ENCODE results near the gene ETS2. TPM values are rescaled to one million over a fixed set of nuclear protein-coding genes. Genes with fewer than 3 reads are reported as not detected.
A peak's percentile ranks its signal among the peaks of the same experiment; 100 is the strongest.

ETS2 gene
- total RNA-seq, 1 donor from 2014 or later, result 113 TPM

DNA sequence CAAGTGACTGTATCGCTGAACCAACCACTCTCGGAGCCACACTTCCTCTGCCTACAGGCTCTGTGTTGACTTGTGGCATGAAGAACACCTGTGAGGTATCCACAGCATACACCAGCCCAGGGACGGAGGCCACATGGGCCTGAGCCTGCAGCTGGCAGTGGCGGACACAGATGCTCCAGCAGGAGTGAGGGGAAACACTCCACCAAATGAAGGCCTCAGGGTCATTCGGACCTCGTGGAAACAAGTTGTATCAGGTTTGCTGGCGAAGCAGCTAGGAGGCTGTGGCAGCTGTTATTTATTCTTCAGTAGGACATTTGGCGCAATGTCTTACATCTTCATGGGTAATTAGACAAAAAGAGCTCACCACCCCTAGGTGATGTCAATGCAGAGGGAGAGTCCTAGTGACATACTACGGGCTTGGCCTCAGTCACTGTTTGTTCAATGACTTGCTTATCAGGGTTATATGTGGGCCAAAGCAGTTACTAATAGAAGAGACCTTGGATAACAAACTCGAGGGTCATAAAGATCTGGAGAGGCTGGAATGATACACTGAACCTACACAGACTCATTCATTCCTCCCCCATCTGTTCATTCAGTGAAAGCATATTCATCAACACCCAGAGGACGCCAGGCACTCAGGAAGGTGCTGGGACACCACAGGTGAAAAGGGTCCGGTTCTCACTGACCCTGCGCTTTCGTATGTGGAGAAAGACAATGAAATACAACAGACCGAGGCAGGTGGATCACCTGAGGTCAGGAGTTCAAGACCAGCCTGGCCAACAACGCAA, 11.6 kb upstream of the ETS2 start:
- TF ChIP-seq, protein P1, sequence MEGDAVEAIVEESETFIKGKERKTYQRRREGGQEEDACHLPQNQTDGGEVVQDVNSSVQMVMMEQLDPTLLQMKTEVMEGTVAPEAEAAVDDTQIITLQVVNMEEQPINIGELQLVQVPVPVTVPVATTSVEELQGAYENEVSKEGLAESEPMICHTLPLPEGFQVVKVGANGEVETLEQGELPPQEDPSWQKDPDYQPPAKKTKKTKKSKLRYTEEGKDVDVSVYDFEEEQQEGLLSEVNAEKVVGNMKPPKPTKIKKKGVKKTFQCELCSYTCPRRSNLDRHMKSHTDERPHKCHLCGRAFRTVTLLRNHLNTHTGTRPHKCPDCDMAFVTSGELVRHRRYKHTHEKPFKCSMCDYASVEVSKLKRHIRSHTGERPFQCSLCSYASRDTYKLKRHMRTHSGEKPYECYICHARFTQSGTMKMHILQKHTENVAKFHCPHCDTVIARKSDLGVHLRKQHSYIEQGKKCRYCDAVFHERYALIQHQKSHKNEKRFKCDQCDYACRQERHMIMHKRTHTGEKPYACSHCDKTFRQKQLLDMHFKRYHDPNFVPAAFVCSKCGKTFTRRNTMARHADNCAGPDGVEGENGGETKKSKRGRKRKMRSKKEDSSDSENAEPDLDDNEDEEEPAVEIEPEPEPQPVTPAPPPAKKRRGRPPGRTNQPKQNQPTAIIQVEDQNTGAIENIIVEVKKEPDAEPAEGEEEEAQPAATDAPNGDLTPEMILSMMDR (IDR thresholded peaks at IDR 0.05), result no peak
- intact Hi-C loops (cut with DNase I), result no loop called here

DNA sequence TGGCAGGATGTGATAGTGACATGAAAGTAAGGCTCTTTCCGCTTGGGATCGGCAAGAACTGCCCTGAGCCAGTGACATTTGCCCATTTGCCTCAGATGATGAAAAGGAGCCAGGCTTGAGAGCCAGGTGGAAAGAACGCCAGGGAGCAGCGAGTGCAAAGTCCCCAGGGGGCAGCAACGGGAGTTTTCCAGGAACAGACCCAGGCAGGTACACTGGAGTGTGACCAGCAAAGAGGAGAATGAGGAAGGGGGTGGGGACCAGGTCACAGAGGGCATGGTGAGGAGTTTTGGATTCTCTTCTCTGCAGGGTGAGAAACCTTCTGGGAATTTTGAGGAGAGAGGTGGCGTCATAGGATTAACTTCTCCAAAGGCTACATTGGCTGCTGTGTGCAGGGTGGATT, 10.8 kb upstream of the ETS2 start:
- Histone ChIP-seq H3K4me3 (no peak overlapping the region), H3K36me3 (no peaks in the 10 kb centered on the region), H3K27ac (no peak overlapping the region), H3K9me3 (peaks cover 0 to 4% of the 10 kb centered on the region in 2 donors), H3K27me3 (no peaks in the 10 kb centered on the region), H3K4me1 (no peaks in the 10 kb centered on the region)
- intact Hi-C loops (cut with DNase I), result no loop called here
- TF ChIP-seq, protein P1 (IDR thresholded peaks at IDR 0.05), result no peak
- peak in 1 of 2 donors; percentile 25 for DNase-seq (ENCODE audit: low spot score in 2 of 2)

More for the DNA sequence above, 11.6 kb upstream of the ETS2 start:
- Histone ChIP-seq H3K27me3 (no peaks in the 10 kb centered on the region), H3K4me1 (no peaks in the 10 kb centered on the region), H3K9me3 (peaks cover 0 to 4% of the 10 kb centered on the region in 2 donors), H3K4me3 (no peak overlapping the region), H3K27ac (no peak overlapping the region), H3K36me3 (no peaks in the 10 kb centered on the region)
- DNase-seq (ENCODE audit: low spot score in 2 of 2), result peak in 1 of 2 donors; percentile 42

DNA sequence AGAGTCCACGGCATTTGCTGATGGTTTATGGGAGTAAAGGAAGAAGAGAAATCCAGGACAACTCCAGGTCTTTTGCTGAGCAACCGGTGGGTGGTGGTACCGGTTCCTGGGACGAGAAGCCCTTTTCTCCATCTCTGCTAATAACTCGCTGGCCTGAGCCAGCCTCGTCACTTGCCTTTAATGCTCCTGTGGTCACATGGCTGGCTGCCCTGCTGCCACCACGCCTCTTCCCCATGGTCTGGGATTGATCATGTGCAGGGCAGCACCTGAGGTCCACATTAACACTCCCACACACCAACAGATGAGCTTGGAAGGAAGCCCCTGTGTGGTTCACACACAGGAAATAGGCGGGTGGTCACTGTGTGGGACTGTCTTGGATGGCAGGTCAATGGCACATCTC, 10.3 kb upstream of the ETS2 start:
- no peak overlapping the region for H3K4me3 ChIP-seq
- H3K4me1 ChIP-seq, result no peaks in the 10 kb centered on the region
- H3K9me3 ChIP-seq, result peaks cover 0 to 4% of the 10 kb centered on the region in 2 donors
- no peaks in the 10 kb centered on the region for H3K27me3 ChIP-seq
- intact Hi-C loops (cut with DNase I), result no loop called here
- TF ChIP-seq, protein P1 (IDR thresholded peaks at IDR 0.05), result no peak
- DNase-seq (ENCODE audit: low spot score in 2 of 2), result no peak
- no peak overlapping the region for H3K27ac ChIP-seq
- H3K36me3 ChIP-seq, result no peaks in the 10 kb centered on the region

- Histone ChIP-seq H3K9me3 (peaks cover 0 to 4% of the 10 kb centered on the region in 2 donors), H3K4me1 (no peaks in the 10 kb centered on the region), H3K36me3 (no peaks in the 10 kb centered on the region), H3K27me3 (no peaks in the 10 kb centered on the region), H3K4me3 (no peak overlapping the region), H3K27ac (no peak overlapping the region)
- intact Hi-C loops (cut with DNase I), result no loop called here
- peak in 1 of 2 donors; percentile 59 for DNase-seq (ENCODE audit: low spot score in 2 of 2)
- TF ChIP-seq, protein P1 (IDR thresholded peaks at IDR 0.05), result no peak
Observed at GRCh38 chr21:38796424-38796823, 9.3 kb upstream of the ETS2 start.

- TF ChIP-seq, protein P1 (IDR thresholded peaks at IDR 0.05), result no peak
- intact Hi-C loops (cut with DNase I), result no loop called here
- H3K36me3 ChIP-seq, result no peaks in the 10 kb centered on the region
Observed at GRCh38 chr21:38797470-38797869, 8.3 kb upstream of the ETS2 start.

More at GRCh38 chr21:38797470-38797869, 8.3 kb upstream of the ETS2 start:
- no peaks in the 10 kb centered on the region for H3K9me3 ChIP-seq
- H3K4me3 ChIP-seq, result no peak overlapping the region
- peak in 1 of 2 donors; percentile 60 for DNase-seq (ENCODE audit: low spot score in 2 of 2)
- no peak overlapping the region for H3K27ac ChIP-seq
- H3K4me1 ChIP-seq, result no peaks in the 10 kb centered on the region
- H3K27me3 ChIP-seq, result no peaks in the 10 kb centered on the region
